Measurements from ENCODE around the gene LUM.

The LUM gene

GRCh38 chr12:91133871-91134270, 22.6 kb upstream of the LUM start:
- TF ChIP-seq ZSCAN23 (tag by site-specific recombination; IDR thresholded peaks at IDR 0.05) (no peak), ZBTB17 (tag by site-specific recombination; IDR thresholded peaks at IDR 0.05) (no peak), ZFP3 (tag by site-specific recombination; IDR thresholded peaks at IDR 0.05; ENCODE audit: low read depth) (no peak), YY1 (tag by site-specific recombination; IDR thresholded peaks at IDR 0.05) (no peak), GLIS1 (tag by site-specific recombination; IDR thresholded peaks at IDR 0.05) (no peak), ZNF473 (tag by site-specific recombination; IDR thresholded peaks at IDR 0.05) (no peak), ZNF292 (tag by site-specific recombination; IDR thresholded peaks at IDR 0.05; ENCODE audit: borderline replicate concordance, low read depth) (no peak), ZNF518A (tag by site-specific recombination; conservative IDR thresholded peaks at IDR 0.05; ENCODE audit: low read depth) (no peak), ZNF791 (tag by site-specific recombination; IDR thresholded peaks at IDR 0.05) (no peak), ZNF248 (tag by site-specific recombination; IDR thresholded peaks at IDR 0.05) (no peak), ZSCAN30 (tag by site-specific recombination; IDR thresholded peaks at IDR 0.05) (no peak), ZNF404 (tag by site-specific recombination; IDR thresholded peaks at IDR 0.05) (no peak), HOXA7 (CRISPR knock-in tag; IDR thresholded peaks at IDR 0.05; ENCODE audit: borderline replicate concordance) (no peak)

DNA sequence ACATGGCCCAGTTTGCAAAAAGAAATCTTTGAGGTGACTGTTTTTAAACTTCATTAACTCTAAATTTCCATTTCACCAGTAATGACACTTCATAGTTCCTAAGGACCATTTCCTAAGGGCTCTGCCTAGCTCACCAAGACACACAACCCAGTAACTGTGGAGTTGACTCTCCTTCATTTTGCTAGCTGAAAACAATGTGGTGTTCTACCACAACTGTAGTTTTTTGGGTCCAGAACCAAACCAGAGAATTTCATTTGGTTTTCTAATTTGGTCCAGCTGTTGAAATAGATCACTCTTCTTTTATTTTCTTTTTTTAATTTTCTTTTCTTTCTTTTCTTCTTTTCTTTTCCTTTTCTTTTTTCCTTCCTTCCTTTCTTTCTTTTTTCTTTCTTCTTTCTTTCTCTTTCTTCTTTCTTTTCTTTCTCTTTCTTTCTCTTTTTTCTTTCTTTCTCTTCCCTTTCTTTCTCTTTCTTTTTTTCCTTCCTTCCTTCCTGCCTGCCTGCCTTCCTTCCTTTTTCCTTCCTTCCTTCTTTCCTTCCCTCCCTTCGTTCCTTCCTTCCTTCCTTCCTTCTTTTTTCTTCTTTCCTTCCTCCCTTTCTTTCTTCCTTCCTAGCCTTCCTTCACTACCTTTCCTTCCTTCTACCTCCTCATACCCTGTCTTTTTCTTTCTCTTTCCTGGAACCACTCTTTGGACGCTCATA, 18.5 kb upstream of the LUM start:
- POLR2A ChIA-PET: no interaction called here
- Histone ChIP-seq H3K9me3 (ENCODE audit: control insufficient read depth, insufficient read depth, low read depth, low read length) (no peaks in the 10 kb centered on the region), H3K4me1 (ENCODE audit: control insufficient read depth, insufficient read depth, low read length) (no peaks in the 10 kb centered on the region), H3K27ac (ENCODE audit: extremely low read depth, low read depth, low read length) (no peak overlapping the region), H3K36me3 (ENCODE audit: control insufficient read depth in 2 of 2, insufficient read depth in 1 of 2, low read length in 2 of 2) (no peaks in the 10 kb centered on the region), H3K4me3 (ENCODE audit: low read depth, low read length) (no peak overlapping the region)
- TF ChIP-seq ZNF214 (tag by site-specific recombination; IDR thresholded peaks at IDR 0.05; ENCODE audit: borderline replicate concordance): no peak
- TF ChIP-seq ZNF366 (tag by site-specific recombination; conservative IDR thresholded peaks at IDR 0.05): peak; percentile 85
- 0 out of 2 replicates have a peak, but pooled peaks have one; percentile 20 for TF ChIP-seq PRDM1 (tag by site-specific recombination; IDR thresholded peaks at IDR 0.05)
- no peak for TF ChIP-seq ZNF837 (tag by site-specific recombination; IDR thresholded peaks at IDR 0.05)
- TF ChIP-seq ZNF423 (tag by site-specific recombination; IDR thresholded peaks at IDR 0.05): no peak
- CTCF ChIA-PET: interaction anchor here (0.7 kb wide), 1 partner anchor 1007 kb away, joined by 3 read pairs; no protein-coding TSS in a partner anchor

More at GRCh38 chr12:91133871-91134270, 22.6 kb upstream of the LUM start:
- H3K4me3 ChIP-seq (ENCODE audit: low read depth, low read length): no peak overlapping the region
- H3K4me1 ChIP-seq (ENCODE audit: control insufficient read depth, insufficient read depth, low read length): no peaks in the 10 kb centered on the region
- CTCF ChIA-PET: no interaction called here
- no peaks in the 10 kb centered on the region for H3K9me3 ChIP-seq (ENCODE audit: control insufficient read depth, insufficient read depth, low read depth, low read length)
- H3K27ac ChIP-seq (ENCODE audit: extremely low read depth, low read depth, low read length): no peak overlapping the region
- POLR2A ChIA-PET: no interaction called here
- H3K36me3 ChIP-seq (ENCODE audit: control insufficient read depth in 2 of 2, insufficient read depth in 1 of 2, low read length in 2 of 2): no peaks in the 10 kb centered on the region

- no peaks in the 10 kb centered on the region for H3K9me3 ChIP-seq (ENCODE audit: control insufficient read depth, insufficient read depth, low read depth, low read length)
- CTCF ChIA-PET: no interaction called here
- no peak overlapping the region for H3K27ac ChIP-seq (ENCODE audit: extremely low read depth, low read depth, low read length)
- POLR2A ChIA-PET: no interaction called here
- H3K36me3 ChIP-seq (ENCODE audit: control insufficient read depth in 2 of 2, insufficient read depth in 1 of 2, low read length in 2 of 2): no peaks in the 10 kb centered on the region
- H3K4me3 ChIP-seq (ENCODE audit: low read depth, low read length): no peak overlapping the region
- no peaks in the 10 kb centered on the region for H3K4me1 ChIP-seq (ENCODE audit: control insufficient read depth, insufficient read depth, low read length)
- TF ChIP-seq ZNF571 (tag by site-specific recombination; IDR thresholded peaks at IDR 0.05) (no peak), MYNN (tag by site-specific recombination; IDR thresholded peaks at IDR 0.05; ENCODE audit: borderline replicate concordance) (no peak), GLI4 (tag by site-specific recombination; IDR thresholded peaks at IDR 0.05) (no peak), ZNF561 (tag by site-specific recombination; IDR thresholded peaks at IDR 0.05; ENCODE audit: borderline replicate concordance) (no peak), KLF7 (tag by site-specific recombination; IDR thresholded peaks at IDR 0.05; ENCODE audit: borderline replicate concordance) (no peak), ZNF26 (tag by site-specific recombination; IDR thresholded peaks at IDR 0.05) (no peak)
- TF ChIP-seq, protein P1, sequence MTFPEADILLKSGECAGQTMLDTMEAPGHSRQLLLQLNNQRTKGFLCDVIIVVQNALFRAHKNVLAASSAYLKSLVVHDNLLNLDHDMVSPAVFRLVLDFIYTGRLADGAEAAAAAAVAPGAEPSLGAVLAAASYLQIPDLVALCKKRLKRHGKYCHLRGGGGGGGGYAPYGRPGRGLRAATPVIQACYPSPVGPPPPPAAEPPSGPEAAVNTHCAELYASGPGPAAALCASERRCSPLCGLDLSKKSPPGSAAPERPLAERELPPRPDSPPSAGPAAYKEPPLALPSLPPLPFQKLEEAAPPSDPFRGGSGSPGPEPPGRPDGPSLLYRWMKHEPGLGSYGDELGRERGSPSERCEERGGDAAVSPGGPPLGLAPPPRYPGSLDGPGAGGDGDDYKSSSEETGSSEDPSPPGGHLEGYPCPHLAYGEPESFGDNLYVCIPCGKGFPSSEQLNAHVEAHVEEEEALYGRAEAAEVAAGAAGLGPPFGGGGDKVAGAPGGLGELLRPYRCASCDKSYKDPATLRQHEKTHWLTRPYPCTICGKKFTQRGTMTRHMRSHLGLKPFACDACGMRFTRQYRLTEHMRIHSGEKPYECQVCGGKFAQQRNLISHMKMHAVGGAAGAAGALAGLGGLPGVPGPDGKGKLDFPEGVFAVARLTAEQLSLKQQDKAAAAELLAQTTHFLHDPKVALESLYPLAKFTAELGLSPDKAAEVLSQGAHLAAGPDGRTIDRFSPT (tag by site-specific recombination; IDR thresholded peaks at IDR 0.05): no peak
Measured at GRCh38 chr12:91127751-91128150, 16.5 kb upstream of the LUM start.

Measured in HEK293 (cell line).